ENCODE measurements around the gene SCGB1A1. TPM values are rescaled to one million over a fixed set of nuclear protein-coding genes. Genes with fewer than 3 reads are reported as not detected.
A peak's percentile ranks its signal among the peaks of the same experiment; 100 is the strongest.

Gene SCGB1A1
- total and polyA plus RNA-seq, 2 of the 13 experiments (the other 11 are each of a cell fraction or from before 2014, with no cell fraction given): not detected

GRCh38 chr11:62472063-62472884 lies 53.4 kb downstream of the SCGB1A1 start (continued):
- TF ChIP-seq ARID5B (CRISPR knock-in tag; IDR thresholded peaks at IDR 0.05) (peak; percentile 38; the same call in 1 of the 2 replicates), ZBTB4 (CRISPR knock-in tag; IDR thresholded peaks at IDR 0.05; ENCODE audit: borderline replicate concordance) (0 out of 2 replicates have a peak, but pooled peaks have one; percentile 47), ZNF746 (CRISPR knock-in tag; IDR thresholded peaks at IDR 0.05) (peak; percentile 45; the same call in 1 of the 2 replicates), NR2F6 (IDR thresholded peaks at IDR 0.05) (peak; percentile 92), NR2F6 (CRISPR knock-in tag; IDR thresholded peaks at IDR 0.05) (peak; percentile 91), PATZ1 (CRISPR knock-in tag; IDR thresholded peaks at IDR 0.05) (peak; percentile 29; the same call in 1 of the 2 replicates), ZMAT5 (CRISPR knock-in tag; IDR thresholded peaks at IDR 0.05; ENCODE audit: borderline replicate concordance, low read depth) (no peak), PPARG (CRISPR knock-in tag; conservative IDR thresholded peaks at IDR 0.05) (0 out of 2 replicates have a peak, but pooled peaks have one; percentile 24), NR2F1 (CRISPR knock-in tag; IDR thresholded peaks at IDR 0.05) (peak; percentile 71 to 78; a peak in 3 of 4 replicates), SALL1 (CRISPR knock-in tag; IDR thresholded peaks at IDR 0.05) (peak; percentile 34; the same call in 1 of the 2 replicates), REXO4 (CRISPR knock-in tag; IDR thresholded peaks at IDR 0.05; ENCODE audit: borderline replicate concordance) (no peak), BRF2 (CRISPR knock-in tag; IDR thresholded peaks at IDR 0.05) (no peak), POLR2AphosphoS2 (IDR thresholded peaks at IDR 0.05; ENCODE audit: low read depth, low read length) (no peak), HDAC2 (CRISPR knock-in tag; IDR thresholded peaks at IDR 0.05) (0 out of 2 replicates have a peak, but pooled peaks have one; percentile 10), CREB1 (IDR thresholded peaks at IDR 0.05) (peak; percentile 31; the same call in 1 of the 2 replicates), CREB1 (CRISPR knock-in tag; IDR thresholded peaks at IDR 0.05) (no peak), FOSL1 (CRISPR knock-in tag; IDR thresholded peaks at IDR 0.05; ENCODE audit: borderline replicate concordance) (peak; percentile 60; the same call in 1 of the 2 replicates), RXRA (CRISPR knock-in tag; IDR thresholded peaks at IDR 0.05) (peak; percentile 20; the same call in 1 of the 2 replicates)
